GM19238 (cell line): Measurements from ENCODE around the gene CDK11B.
"Not testable (repeated sequence)": the region's sequence is repeated elsewhere in the genome, so short reads cannot be mapped to it uniquely, and the experiment has no call there.

ENCODE experiments used
- DNase-seq: peaks from one replicate; pipeline ENCODE4 v3.0.0; 2011; ENCODE audit warnings: low spot score; ENCODE audit not compliant: insufficient read length

The CDK11B gene

DNA sequence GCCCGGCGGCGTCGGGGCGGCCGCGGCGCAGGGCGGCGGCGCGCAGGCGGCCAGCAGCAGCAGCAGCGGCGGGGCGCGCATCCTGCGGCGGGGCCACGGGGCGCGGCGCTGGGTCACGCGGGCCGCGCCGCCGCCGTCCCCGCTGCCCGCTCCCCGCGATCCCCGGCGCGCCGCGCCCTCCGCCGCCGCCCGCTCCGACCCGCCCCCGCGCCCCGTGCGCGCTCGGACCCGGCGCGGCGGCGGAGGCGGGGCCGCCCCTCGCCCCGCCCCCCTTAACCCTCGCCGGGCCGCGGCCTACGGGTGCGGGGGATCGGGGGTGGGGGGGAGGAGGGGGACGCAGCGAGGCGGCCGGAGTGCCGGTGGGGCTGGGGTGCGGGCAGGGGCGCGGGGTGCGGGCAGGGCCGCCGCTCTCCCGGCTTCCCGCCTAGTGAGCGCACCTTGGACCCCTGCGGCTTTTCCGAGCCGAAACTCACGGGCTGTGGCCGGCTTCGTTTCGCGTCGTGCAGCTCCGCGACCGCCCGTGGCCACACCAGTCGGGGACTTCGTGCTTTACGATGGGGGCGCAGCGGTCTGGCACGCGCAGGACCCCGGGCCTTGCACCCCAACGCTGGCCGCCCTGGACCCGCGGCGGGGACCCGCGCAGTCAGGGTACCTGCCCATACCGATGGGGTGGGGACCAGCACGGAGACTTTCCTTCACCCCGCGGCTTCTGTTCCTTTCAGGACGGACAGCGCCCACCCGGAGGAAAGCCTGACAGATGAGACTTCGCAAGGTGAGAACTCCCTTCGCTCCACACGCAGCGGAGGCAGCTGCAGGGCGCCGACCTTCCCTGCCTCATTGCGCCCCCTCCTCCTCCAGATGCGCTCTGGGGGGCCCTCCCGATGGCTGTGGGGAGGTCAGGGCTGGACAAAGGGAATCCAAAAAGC lies 58.6 kb downstream of the CDK11B start, which contains the start of gene FNDC10:
Gene FNDC10 (minus strand): TSS at position 201 of the 926 bp plus-strand sequence. CDS start 120 bp downstream, at position 81.
- DNase-seq, result no peak

GRCh38 chr1:1599030-1599934 lies 59.5 kb downstream of the CDK11B start:
- DNase-seq, result no peak

- DNase-seq, result no peak
Measured at GRCh38 chr1:1598720-1599029, 60.1 kb downstream of the CDK11B start.

- no peak for DNase-seq
Measured at GRCh38 chr1:1598051-1598719, 60.6 kb downstream of the CDK11B start.

DNA sequence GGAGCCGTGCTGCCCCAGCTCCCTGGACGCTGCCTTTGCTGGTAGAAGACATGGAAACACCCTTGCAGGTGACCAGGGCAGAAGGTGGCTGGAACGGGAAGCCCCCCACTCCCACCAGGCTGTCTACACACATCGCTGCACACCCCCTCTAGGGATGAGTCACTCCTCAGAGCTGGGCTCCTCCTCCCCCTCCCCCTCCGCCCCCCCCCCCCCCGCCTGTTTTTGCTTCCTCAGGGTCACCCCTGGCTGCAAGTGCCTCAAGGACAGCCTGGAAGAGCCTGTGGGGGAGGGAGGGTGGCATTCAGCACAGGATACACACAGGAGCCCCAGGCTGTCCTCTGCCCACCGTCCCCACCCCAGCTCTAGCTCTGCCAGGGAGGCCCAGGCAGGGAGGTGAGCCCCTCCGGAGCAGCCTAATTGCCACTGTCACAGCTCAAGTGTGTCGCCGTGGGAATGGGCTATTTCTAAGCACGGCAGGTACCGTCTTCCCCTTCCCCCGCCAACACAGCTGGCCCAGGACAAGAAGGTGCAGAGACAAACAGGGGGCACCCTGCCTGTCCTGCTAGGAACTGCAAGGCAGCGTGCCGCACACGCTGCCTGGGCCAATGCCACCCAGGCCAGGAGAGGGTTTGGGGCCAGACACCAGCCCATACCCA lies 61.4 kb downstream of the CDK11B start:
- no peak for DNase-seq

- DNase-seq, result no peak
Measured at GRCh38 chr1:1596493-1597274, 62.1 kb downstream of the CDK11B start.

DNA sequence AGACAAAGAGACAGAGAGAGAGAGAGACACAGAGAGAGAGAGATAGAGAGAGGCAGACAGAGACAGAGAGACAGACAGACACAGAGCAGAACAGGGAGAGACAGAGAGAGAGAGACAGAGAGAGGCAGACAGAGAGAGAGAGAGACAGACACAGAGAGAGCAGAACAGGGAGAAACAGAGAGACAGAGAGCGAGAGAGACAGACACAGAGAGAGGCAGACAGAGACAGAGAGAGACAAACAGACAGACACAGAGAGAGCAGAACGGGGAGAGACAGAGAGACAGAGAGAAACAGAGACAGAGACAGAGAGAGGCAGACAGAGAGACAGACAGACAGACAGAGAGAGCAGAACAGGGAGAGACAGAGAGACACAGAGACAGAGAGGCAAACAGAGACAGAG lies 63.5 kb downstream of the CDK11B start:
- not testable (repeated sequence) for DNase-seq

DNA sequence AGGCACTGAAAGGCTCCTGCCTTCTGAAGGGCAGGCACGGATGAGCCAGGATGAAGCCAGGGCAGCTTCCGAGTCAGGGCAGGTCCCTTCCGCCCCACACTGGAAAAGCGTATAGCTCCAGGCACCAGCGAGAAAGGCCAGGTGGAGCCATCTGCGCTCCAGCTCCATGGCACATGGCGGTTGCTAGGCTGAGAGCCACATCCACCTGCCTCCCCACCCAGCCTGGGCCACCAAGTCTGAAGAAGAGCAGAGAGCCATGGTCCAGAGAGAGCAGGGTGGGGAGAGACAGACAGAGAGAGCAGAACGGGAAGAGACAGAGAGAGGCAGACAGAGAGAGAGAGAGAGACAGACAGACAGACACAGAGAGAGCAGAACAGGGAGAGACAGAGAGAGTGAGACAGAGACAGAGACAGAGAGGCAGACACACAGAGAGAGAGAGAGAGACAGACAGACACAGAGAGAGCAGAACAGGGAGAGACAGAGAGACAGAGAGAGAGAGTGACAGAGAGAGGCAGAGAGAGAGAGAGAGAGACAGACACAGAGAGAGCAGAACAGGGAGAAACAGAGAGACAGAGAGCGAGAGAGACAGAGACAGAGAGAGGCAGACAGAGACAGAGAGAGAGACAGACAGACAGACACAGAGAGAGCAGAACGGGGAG lies 64.1 kb downstream of the CDK11B start:
- DNase-seq, result no peak

DNA sequence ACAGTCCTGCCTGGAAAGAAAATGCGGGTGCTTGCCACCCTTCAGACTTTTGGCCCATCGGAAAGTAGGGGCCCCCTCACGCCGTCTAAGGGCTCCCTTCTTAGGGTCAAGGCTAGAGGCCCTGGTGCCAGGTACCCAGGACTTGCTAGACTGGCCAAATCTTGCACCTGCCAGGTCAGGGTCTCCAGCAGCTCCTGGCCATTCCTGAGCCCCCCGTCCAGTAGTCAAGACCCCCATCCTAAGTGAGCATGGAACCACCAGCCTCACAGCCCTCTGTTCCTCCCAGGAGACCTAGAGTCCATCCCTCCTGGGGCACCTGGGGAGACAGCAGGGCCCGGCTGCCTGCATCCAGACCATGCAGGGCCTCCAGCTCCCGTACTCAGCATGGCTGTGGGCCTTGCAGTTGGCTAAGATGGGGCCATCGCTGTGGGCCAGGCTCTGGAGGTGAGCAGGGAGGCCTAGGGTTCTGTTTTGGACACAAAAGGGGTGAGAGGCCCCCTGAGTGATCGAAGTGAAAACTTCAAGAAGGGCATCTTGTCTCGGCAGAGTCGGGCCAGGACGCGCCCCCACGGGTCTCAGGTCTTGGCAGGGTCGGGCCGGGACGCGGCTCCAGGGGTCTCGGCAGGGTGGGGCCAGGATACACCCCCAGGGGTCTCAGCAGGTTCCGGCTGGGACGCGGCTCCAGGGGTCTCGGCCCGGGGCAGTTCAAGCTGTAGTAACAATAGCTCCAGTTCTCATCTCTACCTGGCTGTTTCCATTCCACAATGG lies 64.8 kb downstream of the CDK11B start:
- DNase-seq, result no peak

DNA sequence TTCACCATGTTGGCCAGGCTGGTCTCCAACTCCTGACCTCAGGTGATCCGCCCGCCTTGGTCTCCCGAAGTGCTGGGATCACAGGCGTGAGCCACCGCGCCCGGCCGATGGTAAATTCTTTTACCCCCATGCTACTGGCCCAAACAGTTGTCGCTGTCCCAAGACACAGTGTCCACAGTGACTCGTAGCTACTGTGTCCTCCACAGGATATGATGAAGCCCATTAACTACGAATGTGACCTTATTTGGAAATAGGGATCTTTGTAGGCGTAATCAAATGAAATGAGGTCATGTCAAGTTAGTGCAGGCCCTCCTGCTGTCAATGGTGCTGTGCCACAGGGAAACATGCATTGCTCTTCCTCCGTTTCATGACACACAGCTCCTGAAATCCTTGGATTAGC lies 67.4 kb downstream of the CDK11B start:
- DNase-seq, result no peak
